ENCODE results near the gene PCGF3.

The PCGF3 gene

GRCh38 chr4:764405-765169 lies 59.0 kb downstream of the PCGF3 start:
- DNase-seq: no peak
- H3K27me3 ChIP-seq: no peaks in the 10 kb centered on the region
- peaks cover 5 to 94% (median 83%) of the 10 kb centered on the region in 3 donors for H3K9me3 ChIP-seq
- no peaks in the 10 kb centered on the region for H3K4me1 ChIP-seq
- intact Hi-C loops (cut with DNase I; ENCODE audit: low total_unique reads): loop anchor here (5.0 kb wide), 1 partner anchor 303 kb away; no protein-coding TSS in a partner anchor
- no peak for TF ChIP-seq CTCF (IDR thresholded peaks at IDR 0.05)
- H3K4me3 ChIP-seq: no peak overlapping the region
- no peak overlapping the region for H3K27ac ChIP-seq
- peaks cover 92 to 97% (median 93%) of the 10 kb centered on the region in 3 donors for H3K36me3 ChIP-seq

GRCh38 chr4:766152-766515 lies 60.5 kb downstream of the PCGF3 start:
- intact Hi-C loops (cut with DNase I; ENCODE audit: low total_unique reads): loop anchor here (5.0 kb wide), 1 partner anchor 301 kb away; no protein-coding TSS in a partner anchor
- H3K27ac ChIP-seq: no peak overlapping the region
- TF ChIP-seq CTCF (IDR thresholded peaks at IDR 0.05): no peak
- no peak overlapping the region for H3K4me3 ChIP-seq
- DNase-seq: no peak
- H3K4me1 ChIP-seq: no peaks in the 10 kb centered on the region
- H3K27me3 ChIP-seq: no peaks in the 10 kb centered on the region
- peaks cover 97 to 100% (median 99%) of the 10 kb centered on the region in 3 donors for H3K36me3 ChIP-seq
- peaks cover 5 to 100% (median 78%) of the 10 kb centered on the region in 3 donors for H3K9me3 ChIP-seq

GRCh38 chr4:766559-767283 lies 61.1 kb downstream of the PCGF3 start:
- no peak overlapping the region for H3K27ac ChIP-seq
- H3K4me3 ChIP-seq: no peak overlapping the region
- no peak for TF ChIP-seq CTCF (IDR thresholded peaks at IDR 0.05)
- intact Hi-C loops (cut with DNase I; ENCODE audit: low total_unique reads): loop anchor here (5.0 kb wide), 1 partner anchor 301 kb away; no protein-coding TSS in a partner anchor
- peaks cover 5 to 98% (median 78%) of the 10 kb centered on the region in 3 donors for H3K9me3 ChIP-seq
- peaks cover 97 to 100% (median 98%) of the 10 kb centered on the region in 3 donors for H3K36me3 ChIP-seq
- DNase-seq: no peak
- no peaks in the 10 kb centered on the region for H3K27me3 ChIP-seq
- no peaks in the 10 kb centered on the region for H3K4me1 ChIP-seq

- intact Hi-C loops (cut with DNase I; ENCODE audit: low total_unique reads): loop anchor here (5.0 kb wide), 1 partner anchor 299 kb away; no protein-coding TSS in a partner anchor
- Histone ChIP-seq H3K4me1 (peaks cover 0 to 4% (median 0%) of the 10 kb centered on the region in 4 donors), H3K27me3 (no peaks in the 10 kb centered on the region), H3K27ac (no peak overlapping the region), H3K4me3 (no peak overlapping the region), H3K36me3 (peaks cover 96% of the 10 kb centered on the region in 3 donors), H3K9me3 (peaks cover 5 to 98% (median 74%) of the 10 kb centered on the region in 3 donors)
- DNase-seq: no peak
- TF ChIP-seq CTCF (IDR thresholded peaks at IDR 0.05): no peak
Measured at GRCh38 chr4:768076-768475, 62.4 kb downstream of the PCGF3 start.

GRCh38 chr4:768995-769394 lies 63.4 kb downstream of the PCGF3 start:
- DNase-seq: no peak
- Histone ChIP-seq H3K4me3 (no peak overlapping the region), H3K27ac (no peak overlapping the region), H3K4me1 (peaks cover 0 to 13% (median 0%) of the 10 kb centered on the region in 4 donors), H3K27me3 (no peaks in the 10 kb centered on the region), H3K36me3 (peaks cover 92 to 96% (median 96%) of the 10 kb centered on the region in 3 donors), H3K9me3 (peaks cover 0 to 98% (median 74%) of the 10 kb centered on the region in 3 donors)
- no peak for TF ChIP-seq CTCF (IDR thresholded peaks at IDR 0.05)
- intact Hi-C loops (cut with DNase I; ENCODE audit: low total_unique reads): loop anchor here (5.0 kb wide), 1 partner anchor 298 kb away; no protein-coding TSS in a partner anchor
